Lung (tissue), 12 donors: Measurements from ENCODE around the gene DOCK1. TPM values are rescaled to one million over a fixed set of nuclear protein-coding genes. Genes with fewer than 3 reads are reported as not detected.

Source experiments
- ATAC-seq: fragments of 200-7000 bp; cut with Tn5 transposase; one replicate; pipeline ENCODE4 v1.9.1; 2020; ENCODE audit warnings: moderate number of reproducible peaks; ENCODE audit not compliant: insufficient read depth, low FRiP score
- DNase-seq, 3 donors: peaks; one replicate each; pipeline ENCODE4 v3.0.0-alpha.2; 2013 to 2017
- H3K27ac ChIP-seq, 2 donors: one replicate each; pipeline ENCODE4 v1.5.1; 2013; ENCODE audit warnings: mild to moderate bottlenecking in 2 of 2, moderate library complexity in 2 of 2, control low read depth in 1 of 2, inconsistent platforms in 1 of 2, low read depth in 1 of 2, low read length in 1 of 2
- H3K27me3 ChIP-seq, 3 donors: one replicate each; pipeline ENCODE4 v1.5.1; 2013; ENCODE audit warnings: low read length in 2 of 3; ENCODE audit not compliant: control insufficient read depth in 3 of 3, insufficient read depth in 3 of 3
- H3K36me3 ChIP-seq, 4 donors: one replicate each; pipeline ENCODE4 v1.5.1; 2013; ENCODE audit warnings: low read length in 4 of 4, mild to moderate bottlenecking in 1 of 4, moderate library complexity in 1 of 4; ENCODE audit not compliant: control insufficient read depth in 4 of 4, insufficient read depth in 4 of 4
- H3K4me1 ChIP-seq, 5 donors: one replicate each; pipeline ENCODE4 v1.5.1; 2013; ENCODE audit warnings: low read length in 5 of 5, mild to moderate bottlenecking in 2 of 5, moderate library complexity in 1 of 5; ENCODE audit not compliant: control insufficient read depth in 5 of 5, insufficient read depth in 5 of 5
- H3K4me3 ChIP-seq: one replicate; pipeline ENCODE4 v1.5.1; 2013; ENCODE audit warnings: mild to moderate bottlenecking, control low read depth, moderate library complexity
- H3K9ac ChIP-seq, 2 donors: one replicate each; pipeline ENCODE4 v1.5.1; 2013; ENCODE audit warnings: low read length in 2 of 2, control low read depth in 1 of 2; ENCODE audit not compliant: insufficient read depth in 1 of 2
- H3K9me3 ChIP-seq, 4 donors: one replicate each; pipeline ENCODE4 v1.5.1; 2013; ENCODE audit warnings: low read length in 3 of 4, mild to moderate bottlenecking in 1 of 4, moderate library complexity in 1 of 4; ENCODE audit not compliant: control insufficient read depth in 4 of 4, insufficient read depth in 3 of 4
- CTCF ChIP-seq: IDR thresholded peaks from 2 replicates; pipeline ENCODE4 v1.5.1; 2012; ENCODE audit warnings: mild to moderate bottlenecking; ENCODE audit errors: control extremely low read depth, extremely low read depth
- WGBS, 2 donors: extraction: QIAGEN DNeasy Blood & Tissue Kit; methylation state at CpG; one replicate each; pipeline ENCODE4 v1.1.7; 2013; 5-methylcytosine and 5-hydroxymethylcytosine counted together
- polyA plus RNA-seq, 2 donors: library from polyadenylated mRNA; stranded (reverse); fragments of 200-250 nt; gene quantifications; one replicate each; pipeline ENCODE4 v1.2.1, GENCODE V29; 2013
- total RNA-seq, 2 donors: library from RNA; depleted of rRNA in 1 of 2; stranded (reverse); fragments of >200 nt in 1 of 2; gene quantifications; one replicate each; pipeline ENCODE4 v1.2.1, GENCODE V29; 2014 to 2021
- donor health status: control.
- donor health status: control.
- donor health status: Bipolar disorder and iron deficiency.
- donor health status: healthy.
- donor health status: DM: yes; HTN: yes; CAD: no.

Gene DOCK1
- total and polyA plus RNA-seq, 4 donors = 11.2 to 102 (median 30.5) TPM

GRCh38 chr10:127018298-127018650, 113.0 kb downstream of the DOCK1 start:
- no peak for TF ChIP-seq CTCF
- H3K36me3 ChIP-seq = peaks cover 0 to 29% (median 16%) of the 10 kb centered on the region in 4 donors
- H3K4me1 ChIP-seq = no peaks in the 10 kb centered on the region
- H3K4me3 ChIP-seq = no peak overlapping the region
- H3K27me3 ChIP-seq = no peaks in the 10 kb centered on the region
- no peak overlapping the region for H3K9ac ChIP-seq
- ATAC-seq = no peak
- no peak for DNase-seq
- no peak overlapping the region for H3K27ac ChIP-seq
- WGBS, 2 donors = 95 to 96% methylated on average over 4 of the region's 4 CpGs
- no peaks in the 10 kb centered on the region for H3K9me3 ChIP-seq

GRCh38 chr10:127018766-127019165, 113.5 kb downstream of the DOCK1 start:
- H3K36me3 ChIP-seq = peaks cover 0 to 29% (median 16%) of the 10 kb centered on the region in 4 donors
- WGBS, 2 donors = 96 to 97% methylated on average over 8 of the region's 8 CpGs
- DNase-seq = no peak
- TF ChIP-seq CTCF = no peak
- H3K9ac ChIP-seq = no peak overlapping the region
- no peaks in the 10 kb centered on the region for H3K27me3 ChIP-seq
- no peaks in the 10 kb centered on the region for H3K9me3 ChIP-seq
- no peak overlapping the region for H3K27ac ChIP-seq
- H3K4me1 ChIP-seq = no peaks in the 10 kb centered on the region
- ATAC-seq = no peak
- H3K4me3 ChIP-seq = no peak overlapping the region

GRCh38 chr10:127020260-127020659, 115.0 kb downstream of the DOCK1 start:
- Histone ChIP-seq H3K9ac (no peak overlapping the region), H3K9me3 (no peaks in the 10 kb centered on the region), H3K27me3 (no peaks in the 10 kb centered on the region), H3K4me3 (no peak overlapping the region), H3K4me1 (no peaks in the 10 kb centered on the region), H3K27ac (no peak overlapping the region), H3K36me3 (peaks cover 0 to 34% (median 16%) of the 10 kb centered on the region in 4 donors)
- 99% methylated on average over 3 of the region's 3 CpGs for WGBS, 2 donors
- ATAC-seq (no peak), DNase-seq (no peak)
- no peak for TF ChIP-seq CTCF

GRCh38 chr10:127021801-127022200, 116.6 kb downstream of the DOCK1 start:
- no peak overlapping the region for H3K27ac ChIP-seq
- H3K9me3 ChIP-seq = no peaks in the 10 kb centered on the region
- H3K9ac ChIP-seq = no peak overlapping the region
- TF ChIP-seq CTCF = no peak
- H3K4me1 ChIP-seq = no peaks in the 10 kb centered on the region
- H3K4me3 ChIP-seq = no peak overlapping the region
- DNase-seq (no peak), ATAC-seq (no peak)
- no peaks in the 10 kb centered on the region for H3K27me3 ChIP-seq
- H3K36me3 ChIP-seq = peaks cover 5 to 30% (median 16%) of the 10 kb centered on the region in 4 donors
- WGBS, 2 donors = 93 to 100% methylated on average over 6 of the region's 6 CpGs
